H1 (cell line): Measurements from ENCODE around the gene MRPS18B.

ENCODE experiments used
- EP300 ChIP-seq, 2 experiments: IDR thresholded peaks; 1 replicate in 1 of 2; 2 replicates in 1 of 2; pipeline ENCODE4 v1.6.1; 2011 to 2012; ENCODE audit warnings: low read depth in 2 of 2, low read length in 2 of 2, mild to moderate bottlenecking in 2 of 2, borderline replicate concordance in 1 of 2, inconsistent platforms in 1 of 2, moderate library complexity in 1 of 2
- FOSL1 ChIP-seq: IDR thresholded peaks from 2 replicates; pipeline ENCODE4 v1.6.1; 2011; ENCODE audit warnings: mild to moderate bottlenecking, low read depth, low read length, moderate library complexity; ENCODE audit not compliant: insufficient read depth
- POLR2A ChIP-seq, 2 experiments: IDR thresholded peaks; 1 replicate in 1 of 2; 2 replicates in 1 of 2; pipeline ENCODE4 v1.6.1; 2011; ENCODE audit warnings: low read depth in 2 of 2, low read length in 2 of 2, mild to moderate bottlenecking in 2 of 2; ENCODE audit errors: control extremely low read depth in 1 of 2
- POLR2AphosphoS5 ChIP-seq: IDR thresholded peaks from 2 replicates; pipeline ENCODE4 v1.6.1; 2011; ENCODE audit warnings: low read depth, low read length
- SIN3A ChIP-seq, 2 experiments: IDR thresholded peaks in 1 of 2; conservative IDR thresholded peaks in 1 of 2; 2 replicates each; pipeline ENCODE4 v1.6.1; 2011 to 2012; ENCODE audit warnings: low read length in 2 of 2, improper control_type of control experiment in 1 of 2, low read depth in 1 of 2, mild to moderate bottlenecking in 1 of 2
- TEAD4 ChIP-seq: IDR thresholded peaks from 2 replicates; pipeline ENCODE4 v1.6.1; 2012; ENCODE audit warnings: low read depth, low read length, inconsistent platforms, mixed read lengths
- TF ChIP-seq, protein P1 (sequence below): IDR thresholded peaks from 2 replicates; pipeline ENCODE4 v1.6.1; 2012; ENCODE audit warnings: inconsistent platforms
- TF ChIP-seq, protein P2 (sequence below): IDR thresholded peaks from 2 replicates; pipeline ENCODE4 v1.6.1; 2011; ENCODE audit warnings: low read depth, mild to moderate bottlenecking, low read length; ENCODE audit not compliant: insufficient read depth
- TF ChIP-seq, protein P3 (sequence below), 3 experiments: IDR thresholded peaks; 1 replicate in 2 of 3; 2 replicates in 1 of 3; pipeline versions ENCODE4 v1.5.1 to v1.6.1; 2011; ENCODE audit warnings: low read length in 3 of 3, mild to moderate bottlenecking in 3 of 3, inconsistent platforms in 2 of 3, low read depth in 1 of 3, moderate library complexity in 1 of 3; ENCODE audit not compliant: insufficient read depth in 1 of 3; ENCODE audit errors: control extremely low read depth in 1 of 3

DNA sequence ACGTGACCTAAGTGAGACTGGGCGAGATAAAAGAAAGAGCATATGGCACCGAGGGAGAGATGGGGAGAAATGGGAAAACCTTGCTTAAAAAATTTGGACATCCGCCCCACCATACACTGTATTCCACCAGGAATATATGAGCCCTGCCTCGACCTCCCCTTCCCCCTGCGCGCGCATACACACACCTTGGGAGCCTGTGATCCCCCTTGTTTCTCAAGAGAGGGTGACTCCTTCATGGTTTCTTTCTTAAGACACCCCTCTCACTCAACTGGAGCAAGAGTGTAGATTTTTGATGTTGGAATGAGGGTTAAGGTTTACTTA lies 45.9 kb upstream of the MRPS18B start:
- TF ChIP-seq, protein P1, sequence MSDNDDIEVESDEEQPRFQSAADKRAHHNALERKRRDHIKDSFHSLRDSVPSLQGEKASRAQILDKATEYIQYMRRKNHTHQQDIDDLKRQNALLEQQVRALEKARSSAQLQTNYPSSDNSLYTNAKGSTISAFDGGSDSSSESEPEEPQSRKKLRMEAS = no peak
- TF ChIP-seq POLR2A (IDR thresholded peaks at IDR 0.05; ENCODE audit: control extremely low read depth in 1 of 2, low read depth in 2 of 2, low read length in 2 of 2) (no peak; a peak in 1 of 3 replicates), FOSL1 (no peak), EP300 (IDR thresholded peaks at IDR 0.05; ENCODE audit: borderline replicate concordance in 1 of 2, low read depth in 2 of 2, low read length in 2 of 2) (no peak), TEAD4 (no peak), SIN3A (conservative IDR thresholded peaks at IDR 0.05 in 1 of 2, IDR thresholded peaks at IDR 0.05 in 1 of 2; ENCODE audit: low read depth in 1 of 2, low read length in 2 of 2) (no peak), POLR2AphosphoS5 (no peak)
- TF ChIP-seq, protein P2, sequence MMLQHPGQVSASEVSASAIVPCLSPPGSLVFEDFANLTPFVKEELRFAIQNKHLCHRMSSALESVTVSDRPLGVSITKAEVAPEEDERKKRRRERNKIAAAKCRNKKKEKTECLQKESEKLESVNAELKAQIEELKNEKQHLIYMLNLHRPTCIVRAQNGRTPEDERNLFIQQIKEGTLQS = no peak
- TF ChIP-seq, protein P3, sequence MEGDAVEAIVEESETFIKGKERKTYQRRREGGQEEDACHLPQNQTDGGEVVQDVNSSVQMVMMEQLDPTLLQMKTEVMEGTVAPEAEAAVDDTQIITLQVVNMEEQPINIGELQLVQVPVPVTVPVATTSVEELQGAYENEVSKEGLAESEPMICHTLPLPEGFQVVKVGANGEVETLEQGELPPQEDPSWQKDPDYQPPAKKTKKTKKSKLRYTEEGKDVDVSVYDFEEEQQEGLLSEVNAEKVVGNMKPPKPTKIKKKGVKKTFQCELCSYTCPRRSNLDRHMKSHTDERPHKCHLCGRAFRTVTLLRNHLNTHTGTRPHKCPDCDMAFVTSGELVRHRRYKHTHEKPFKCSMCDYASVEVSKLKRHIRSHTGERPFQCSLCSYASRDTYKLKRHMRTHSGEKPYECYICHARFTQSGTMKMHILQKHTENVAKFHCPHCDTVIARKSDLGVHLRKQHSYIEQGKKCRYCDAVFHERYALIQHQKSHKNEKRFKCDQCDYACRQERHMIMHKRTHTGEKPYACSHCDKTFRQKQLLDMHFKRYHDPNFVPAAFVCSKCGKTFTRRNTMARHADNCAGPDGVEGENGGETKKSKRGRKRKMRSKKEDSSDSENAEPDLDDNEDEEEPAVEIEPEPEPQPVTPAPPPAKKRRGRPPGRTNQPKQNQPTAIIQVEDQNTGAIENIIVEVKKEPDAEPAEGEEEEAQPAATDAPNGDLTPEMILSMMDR (IDR thresholded peaks at IDR 0.05; ENCODE audit: control extremely low read depth in 1 of 3, insufficient read depth in 1 of 3, low read depth in 1 of 3, low read length in 3 of 3) = no peak
